DMS153 treated with DMSO at 0.1 percent for 48 hours (cell line): ENCODE measurements around the gene AFTPH.

ENCODE experiments used
- DNase-seq: peaks from one replicate; lab custom pipeline; 2025; ENCODE audit not compliant: unreplicated experiment; lab: John Stamatoyannopoulos, UW

AFTPH gene

DNA sequence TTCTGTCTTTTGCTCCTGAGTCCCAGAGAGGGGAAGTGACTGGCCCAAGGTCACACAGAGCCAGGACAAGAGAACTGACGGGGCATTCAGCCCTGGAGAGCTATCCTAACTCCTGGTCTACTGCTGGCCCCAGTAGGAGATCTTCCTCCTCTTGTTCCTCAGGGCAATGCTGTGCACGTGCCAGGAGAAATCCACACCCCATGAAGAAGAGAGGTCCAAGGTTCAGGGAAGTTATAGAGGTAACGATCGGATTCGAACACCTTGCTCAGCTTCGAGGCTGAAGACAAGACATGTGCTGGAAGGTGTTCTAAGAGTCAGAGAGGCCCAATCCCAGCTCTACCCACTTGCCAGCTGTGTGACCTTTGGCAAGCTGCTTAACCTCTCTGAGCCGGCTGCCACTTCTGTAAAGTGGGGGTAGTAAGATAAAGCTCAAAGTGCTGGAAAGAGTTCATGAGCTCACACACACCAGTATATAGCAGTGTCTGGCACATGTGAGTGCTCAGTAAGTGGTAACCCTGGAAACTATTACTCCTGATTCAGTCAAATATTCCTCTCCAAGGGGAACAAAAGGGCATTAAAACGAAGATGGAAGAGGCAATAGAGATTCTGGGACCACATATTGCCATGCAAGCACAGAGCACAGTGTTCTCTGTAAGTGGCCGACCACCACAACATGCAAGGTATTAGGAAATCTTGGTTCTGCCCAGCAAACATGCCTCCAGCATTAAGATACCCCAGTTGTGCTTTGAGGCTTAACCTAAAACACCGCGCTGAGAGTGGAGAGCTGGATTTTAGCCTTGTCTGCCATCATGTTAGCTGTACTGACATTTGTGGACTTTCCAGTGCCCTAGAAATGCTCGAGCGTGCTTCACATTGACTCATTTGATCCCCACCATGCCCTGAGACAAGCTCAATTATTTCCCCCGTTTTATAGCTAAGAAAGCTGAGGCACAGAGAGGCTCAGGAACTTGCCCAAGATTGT, 104.0 kb downstream of the AFTPH start:
- no peak for DNase-seq

DNA sequence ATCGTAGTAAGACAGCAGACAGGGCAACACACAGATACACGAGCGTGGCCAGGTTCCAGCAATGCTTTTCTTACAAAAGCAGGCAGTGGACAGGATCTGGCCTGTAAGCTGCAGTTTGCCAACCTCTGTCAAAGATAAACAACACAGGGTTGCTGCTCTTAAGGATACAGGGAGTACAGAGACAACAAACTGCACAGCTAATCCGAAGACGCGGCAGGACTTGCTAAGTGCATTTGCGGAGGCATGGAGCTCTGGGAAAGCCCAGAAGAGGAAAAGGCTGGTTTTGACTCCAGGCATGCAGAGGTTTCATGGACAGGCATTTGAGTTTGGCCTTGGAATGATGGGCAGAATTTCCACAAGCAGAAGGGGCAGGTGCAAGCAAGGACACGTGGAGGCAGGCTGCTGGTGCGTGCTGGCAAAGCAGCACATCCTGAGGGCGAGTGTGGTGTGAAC, 105.2 kb downstream of the AFTPH start:
- DNase-seq, result no peak

DNA sequence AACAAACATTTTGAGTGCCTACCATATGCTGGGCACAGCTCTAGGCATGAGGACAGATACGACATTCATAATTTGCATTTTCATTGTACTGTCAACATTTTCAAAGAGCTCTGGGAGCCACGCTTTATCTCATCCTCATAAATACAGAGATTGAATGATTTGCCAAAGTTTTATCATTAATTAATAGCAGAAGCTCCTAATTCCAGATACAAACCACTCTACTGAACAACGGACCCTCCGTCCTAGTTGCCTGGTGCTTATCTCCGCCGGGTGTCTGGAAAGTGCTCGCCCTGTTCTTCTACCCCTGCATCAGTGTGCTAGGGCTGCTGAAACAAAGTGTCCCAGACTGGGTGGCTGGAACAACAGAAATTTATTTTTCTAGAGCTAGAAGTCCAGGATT, 105.7 kb downstream of the AFTPH start:
- no peak for DNase-seq

DNA sequence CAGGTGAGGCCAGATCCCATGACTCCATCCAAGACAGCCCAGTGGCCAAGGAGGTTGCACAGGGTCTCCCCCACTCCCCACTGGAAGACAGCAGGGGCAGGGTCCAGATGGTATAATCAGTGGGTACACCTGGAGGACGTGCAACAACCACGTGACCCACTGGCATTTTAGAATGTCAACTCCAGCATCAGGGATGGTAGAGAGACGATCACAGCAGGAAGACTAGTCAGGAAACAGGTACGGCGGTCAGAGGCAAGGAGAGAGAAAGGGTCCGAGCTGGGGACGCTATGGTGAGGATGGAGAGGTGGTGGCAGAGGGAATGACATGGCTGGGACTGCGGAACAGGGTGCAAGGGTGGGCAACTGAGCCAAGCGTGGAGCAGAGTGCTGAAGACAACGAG, 106.6 kb downstream of the AFTPH start:
- DNase-seq, result no peak

DNA sequence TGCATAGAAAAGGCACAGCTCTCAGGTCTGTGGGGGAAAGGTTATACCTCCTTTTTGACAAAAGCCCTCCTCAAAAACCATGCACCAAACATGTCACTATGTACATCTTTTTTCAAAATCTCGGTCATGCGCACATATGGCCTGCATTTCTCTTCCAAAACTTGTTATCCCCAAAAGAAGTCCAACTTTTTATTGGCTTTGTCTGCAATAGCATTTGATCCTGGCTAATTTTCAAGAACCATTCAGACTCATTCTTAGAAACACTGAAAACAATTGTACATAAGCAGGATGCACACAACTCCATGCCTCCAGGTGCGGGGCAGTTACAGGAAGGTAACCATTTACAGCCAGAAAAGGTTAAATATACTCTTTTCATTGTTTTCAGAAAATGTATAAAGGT, 107.6 kb downstream of the AFTPH start:
- no peak for DNase-seq

DNA sequence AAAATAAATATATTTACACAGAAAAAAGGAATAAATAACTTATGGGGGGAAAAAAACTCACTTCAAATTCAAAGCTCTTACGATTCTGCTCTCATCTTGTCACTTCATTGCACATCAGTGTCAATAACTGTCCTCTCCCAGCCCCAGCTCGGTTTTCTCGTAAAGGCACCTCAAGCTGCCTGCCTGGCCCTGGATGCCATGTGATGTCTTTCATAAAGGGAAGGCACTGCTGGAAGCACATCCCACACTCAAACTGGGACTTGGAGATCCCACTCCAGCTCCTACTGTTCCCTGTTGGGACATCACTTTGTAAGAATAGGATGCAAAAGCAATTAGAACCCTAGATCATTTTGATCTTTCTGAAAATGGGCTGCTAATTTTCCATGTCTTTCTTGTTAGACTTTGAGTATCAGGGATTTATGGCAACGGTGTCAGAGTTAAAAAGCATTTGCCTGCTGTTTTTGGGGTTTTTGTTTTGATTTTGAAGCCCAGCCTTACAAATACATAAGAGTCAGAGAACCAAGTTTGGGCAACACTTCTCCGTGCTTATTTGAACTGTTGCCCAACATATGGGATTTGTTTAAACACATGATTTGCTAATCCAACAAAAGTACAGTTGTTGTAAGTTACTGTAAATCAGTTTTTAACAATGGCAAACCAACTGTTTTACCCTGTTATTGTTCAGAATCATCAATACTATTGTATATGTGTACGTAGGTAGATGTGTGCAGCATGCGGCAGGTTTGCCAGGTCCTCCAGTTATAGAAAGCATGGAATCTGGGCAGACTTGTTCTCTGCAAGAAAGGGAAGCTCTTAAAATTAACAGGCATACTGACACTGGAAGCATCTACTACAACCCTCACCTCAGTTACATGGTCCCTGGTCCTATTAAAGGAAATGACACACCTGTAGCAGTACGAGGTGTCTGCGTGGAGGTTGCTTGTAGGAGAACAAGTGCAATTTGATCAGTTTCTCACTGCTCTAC, 109.0 kb downstream of the AFTPH start:
- DNase-seq, result no peak

DNA sequence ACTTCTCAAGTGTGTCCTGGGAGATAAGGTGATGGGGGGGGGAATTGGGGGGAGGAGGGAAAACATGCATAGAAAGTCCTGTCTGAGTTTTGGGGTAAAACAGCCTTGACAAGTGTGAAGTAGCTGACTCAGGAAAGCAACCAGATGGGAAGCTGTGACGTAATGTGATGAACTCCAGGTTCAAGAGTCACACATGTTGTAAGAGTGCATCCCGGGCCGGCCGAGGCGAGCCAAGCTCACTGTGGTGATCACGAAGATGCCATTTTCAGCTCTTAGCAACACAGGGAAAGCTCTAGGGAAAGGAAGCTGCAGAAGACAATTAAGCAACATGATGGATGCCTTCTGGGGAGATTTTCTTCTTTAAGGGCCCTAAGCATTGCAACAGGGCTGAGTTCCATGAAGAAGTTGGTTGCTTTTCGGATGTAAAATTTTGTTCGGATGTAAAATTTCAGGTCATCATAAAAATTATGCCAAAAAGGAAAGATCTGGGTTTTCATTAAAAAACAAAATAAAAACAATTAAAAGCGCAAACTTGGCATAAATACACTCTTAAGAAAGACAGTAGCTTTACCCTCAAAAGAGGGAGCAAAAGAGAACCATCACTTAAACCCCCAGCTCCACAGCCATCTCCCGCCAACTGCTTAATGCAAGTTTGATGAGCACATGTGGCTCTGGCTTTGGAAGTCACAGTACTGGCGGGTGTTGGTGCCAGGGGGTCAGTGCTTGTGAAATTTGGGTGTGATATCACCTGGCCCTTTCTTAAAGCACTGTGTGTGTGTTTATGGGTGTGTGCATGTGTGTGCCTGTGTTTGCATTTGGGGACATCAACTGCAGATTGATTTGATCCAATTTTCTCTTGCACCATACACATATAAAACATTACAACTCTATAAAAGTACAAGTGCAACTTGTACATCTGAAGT, 110.5 kb downstream of the AFTPH start:
- DNase-seq, result no peak

DNA sequence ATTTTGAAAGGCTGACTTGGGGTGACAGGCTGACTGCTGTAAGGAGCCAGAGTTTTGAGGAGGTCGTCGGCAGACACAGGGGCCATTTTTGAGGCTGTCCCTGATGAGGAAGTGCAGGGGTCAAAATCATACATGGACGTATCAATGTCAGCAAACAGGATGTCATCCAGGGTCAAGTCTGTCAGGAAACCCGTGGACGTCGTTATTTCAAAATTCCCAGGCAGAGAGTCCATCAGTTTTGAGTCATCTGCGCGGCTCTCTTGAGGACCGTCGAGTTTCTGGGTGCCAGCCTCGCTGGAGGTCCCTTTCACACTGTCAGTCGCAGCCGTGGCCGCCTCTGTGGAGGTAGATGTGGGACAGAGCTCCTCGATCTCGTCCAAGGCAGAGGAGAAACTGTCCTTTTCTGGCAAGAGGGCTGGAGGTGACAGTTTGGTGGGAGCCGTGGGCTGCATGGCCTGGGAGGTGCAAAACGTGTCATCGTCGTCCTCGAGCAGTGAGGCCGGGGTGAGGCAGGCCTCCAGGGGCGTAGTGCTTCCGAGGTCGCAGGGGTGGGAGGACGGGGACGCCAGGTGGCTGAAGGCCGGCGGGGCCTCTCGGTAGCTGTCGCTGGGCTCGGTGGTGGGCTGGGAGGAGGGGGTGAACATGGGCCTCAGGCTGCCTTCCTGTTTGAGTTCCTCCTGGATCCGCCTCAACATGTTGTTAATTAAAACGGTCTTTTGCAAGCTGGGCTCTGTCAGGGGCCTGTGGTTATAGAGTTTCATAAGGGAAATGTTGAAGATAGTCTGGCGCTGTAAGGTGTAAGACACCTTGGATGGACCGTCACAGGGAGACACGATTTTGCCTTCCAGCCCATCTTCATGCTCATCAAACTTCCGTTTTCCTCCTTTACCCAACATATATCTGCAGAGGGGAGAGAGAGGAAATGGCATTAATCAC, 112.1 kb downstream of the AFTPH start:
- no peak for DNase-seq

DNA sequence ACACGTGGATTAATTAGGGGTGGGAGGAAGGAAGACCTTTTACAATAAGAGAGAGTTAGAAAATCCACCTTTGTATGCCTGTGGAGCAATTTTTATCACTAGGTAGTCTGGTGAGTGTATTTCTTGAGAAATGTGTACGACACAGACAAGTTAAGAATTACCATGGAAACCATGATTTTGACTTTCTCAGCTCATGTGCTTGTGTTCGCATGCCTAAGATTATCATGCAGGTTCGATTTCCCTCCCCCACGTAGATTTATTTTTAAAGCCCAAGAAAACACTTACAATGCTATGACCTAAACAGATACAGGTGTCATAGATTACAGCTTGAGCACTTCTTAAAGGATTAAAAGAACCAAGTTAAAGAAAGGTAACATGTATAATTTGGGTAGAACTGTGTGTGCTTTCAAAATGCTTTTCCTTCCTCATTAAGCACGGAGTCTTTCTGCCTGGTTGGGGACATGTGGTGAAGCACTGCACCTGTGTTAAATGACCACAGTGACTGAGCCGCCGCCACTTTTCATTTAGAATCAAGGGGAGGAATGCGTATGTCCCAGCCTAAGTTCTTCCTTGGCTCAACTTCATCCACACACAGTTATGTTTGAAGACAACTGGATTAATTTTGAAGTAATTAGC, 113.0 kb downstream of the AFTPH start:
- no peak for DNase-seq

DNA sequence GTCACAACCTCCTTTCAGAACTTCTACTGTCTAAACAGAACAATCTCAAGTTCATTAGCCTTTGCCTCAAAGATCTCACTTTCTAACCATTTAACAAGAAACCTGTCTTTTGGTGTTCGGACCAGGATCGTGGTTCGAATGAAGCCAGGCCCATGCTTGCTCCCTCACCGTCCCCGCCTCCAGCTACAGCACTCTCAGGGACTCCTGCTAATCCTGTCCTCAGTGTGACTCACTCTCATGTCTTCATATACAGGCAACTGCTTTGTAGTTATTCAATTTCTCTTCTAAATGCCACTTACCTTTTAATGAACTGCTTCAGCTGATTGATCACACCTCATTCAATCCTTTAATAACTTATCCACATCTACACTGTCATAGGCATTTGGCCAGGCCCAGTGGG, 113.8 kb downstream of the AFTPH start:
- DNase-seq, result no peak

DNA sequence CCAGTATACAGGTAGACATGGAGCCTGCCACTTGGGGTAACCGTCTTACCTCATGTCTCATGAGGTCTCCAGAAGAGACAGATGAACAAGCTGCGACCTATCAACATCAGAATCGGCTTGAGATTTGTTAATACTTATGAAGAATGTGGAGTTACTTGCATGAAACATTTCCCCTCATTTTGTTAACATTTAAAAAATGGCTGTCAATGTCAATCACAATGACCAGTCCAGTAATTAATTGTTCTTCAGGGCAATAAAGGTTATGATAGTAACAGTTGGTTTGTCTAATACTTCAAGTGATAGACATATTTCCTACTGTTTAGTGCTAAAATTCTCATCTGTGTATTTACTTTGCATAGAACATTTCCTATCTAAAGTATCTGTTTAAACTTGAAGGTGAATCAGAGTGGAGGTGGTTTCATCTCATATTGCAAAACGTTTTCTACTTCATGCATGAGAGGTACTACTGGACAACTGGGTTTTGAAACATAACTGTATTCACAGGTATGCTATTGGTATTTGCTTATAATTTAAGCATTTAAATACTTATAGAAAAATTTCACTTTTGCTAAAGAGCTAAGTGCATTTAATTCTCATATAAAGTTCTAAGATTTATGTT, 114.5 kb downstream of the AFTPH start:
- DNase-seq, result no peak

DNA sequence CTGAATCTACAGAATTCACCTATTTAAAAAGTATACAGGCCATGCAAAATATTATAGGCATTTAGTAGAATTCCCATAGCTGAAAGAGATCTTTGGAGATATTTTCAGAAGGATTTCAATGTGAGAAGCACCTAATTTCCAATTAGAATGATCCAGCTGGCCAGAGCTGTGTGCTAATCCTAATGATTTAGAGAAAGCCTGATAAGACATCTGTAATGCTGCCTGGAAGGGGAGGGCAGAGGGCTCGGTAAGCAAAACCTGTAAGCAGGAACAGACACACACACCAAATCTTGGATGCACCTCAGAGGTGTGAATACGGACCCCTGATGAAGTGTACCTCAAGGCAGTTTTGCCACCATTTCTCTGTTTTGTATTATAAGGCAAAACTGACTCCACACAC, 115.6 kb downstream of the AFTPH start:
- DNase-seq, result no peak

DNA sequence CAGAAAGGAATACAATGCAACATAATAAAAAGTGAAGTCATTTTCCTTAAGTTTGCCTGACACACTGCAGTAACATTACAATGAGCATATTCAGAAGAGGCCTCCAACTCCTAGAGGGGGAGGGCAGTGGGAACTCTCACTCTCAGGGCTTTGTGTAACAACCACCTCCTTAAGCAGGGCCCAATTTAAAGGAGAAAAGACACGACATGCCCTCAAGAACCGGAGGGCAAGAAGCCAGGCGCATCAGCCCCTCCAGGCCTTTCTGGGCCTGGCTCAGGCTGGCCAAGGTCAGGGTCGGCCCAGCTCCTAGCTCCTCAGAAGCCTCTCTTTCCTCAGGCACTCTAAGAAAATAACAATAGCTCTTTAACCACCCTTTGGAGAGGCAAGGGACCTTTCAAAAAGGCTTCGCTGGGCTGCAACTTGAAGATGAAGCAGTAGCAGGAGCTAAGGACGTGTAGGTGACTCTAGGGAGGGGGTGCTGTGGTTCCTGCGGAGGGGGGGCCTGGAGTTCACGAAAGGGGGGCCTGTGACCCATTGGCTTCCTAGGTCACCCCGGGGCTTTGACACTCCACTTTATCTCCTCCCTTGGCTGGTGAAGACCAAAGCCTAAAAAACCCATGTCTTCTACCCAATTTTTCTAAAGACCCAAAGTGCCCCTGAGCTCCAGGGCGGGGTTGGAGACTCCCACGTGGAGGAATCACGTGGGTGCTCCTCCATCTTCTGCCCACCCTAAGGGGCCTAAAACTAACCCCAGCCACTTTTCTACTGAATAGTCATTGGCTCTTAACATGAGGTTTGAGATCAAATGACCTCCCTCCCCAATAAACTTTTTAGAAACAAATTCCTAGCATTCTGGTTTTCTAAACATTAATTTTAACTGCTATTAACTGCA, 116.3 kb downstream of the AFTPH start:
- no peak for DNase-seq

DNA sequence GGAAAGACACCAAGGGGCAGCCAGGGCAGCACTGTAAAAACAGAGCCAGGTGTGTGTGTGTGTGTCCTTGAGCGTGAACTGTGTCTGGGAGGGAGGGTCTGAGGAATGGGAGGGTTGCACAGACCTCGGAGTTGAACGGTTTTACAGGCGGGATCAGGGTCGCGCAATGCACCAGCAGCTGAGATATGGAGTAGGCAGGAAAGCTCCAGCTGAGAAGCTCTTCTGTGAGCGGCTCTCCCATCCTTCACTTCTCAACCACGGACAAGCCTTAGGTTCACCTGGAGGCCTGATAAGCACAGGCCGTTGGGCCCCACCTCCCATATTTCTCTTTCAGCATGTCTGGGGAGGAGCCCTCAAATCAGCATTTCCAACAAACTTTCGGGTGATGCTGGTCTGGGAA, 117.5 kb downstream of the AFTPH start:
- no peak for DNase-seq
